OCI-LY7 (cell line): ENCODE data around the gene MUC3A. TPM values are rescaled to one million over a fixed set of nuclear protein-coding genes. Genes with fewer than 3 reads are reported as not detected.

Experiments used
- BruUV-seq: library from RNA; stranded (reverse); fragments of 400-500 nt; replicated peaks from 2 replicates; lab custom pipeline; 2021; lab: Mats Ljungman, UMichigan
- CTCF ChIA-PET: fragments of 300-600 bp; sonication (Branson Sonifier 250); formaldehyde crosslinking; loops from one replicate; lab custom pipeline; 2022; ENCODE audit warnings: antibody characterized with exemption; ENCODE audit not compliant: unreplicated experiment; lab: Charles Lee
- POLR2A ChIA-PET: fragments of 300-600 bp; sonication (Branson Sonifier 250); formaldehyde crosslinking; loops from one replicate; lab custom pipeline; 2022; ENCODE audit warnings: antibody characterized with exemption; lab: Charles Lee
- DNase-seq: peaks from one replicate; pipeline ENCODE4 v3.0.0-alpha.2; 2015; ENCODE audit warnings: low spot score
- H2AFZ ChIP-seq: fragments of 200-600 bp; sonication (generic), shearing (Covaris generic); 2 replicates; pipeline ENCODE4 v1.6.1; 2014; ENCODE audit warnings: mild to moderate bottlenecking, antibody characterized with exemption, low read length, moderate library complexity
- H3K27ac ChIP-seq: fragments of 200-600 bp; sonication (generic); 2 replicates; pipeline ENCODE4 v1.5.1; 2014; ENCODE audit warnings: mixed run types, low read depth, mild to moderate bottlenecking, moderate library complexity, low read length, inconsistent platforms; ENCODE audit not compliant: poor library complexity, severe bottlenecking
- H3K36me3 ChIP-seq: fragments of 200-600 bp; sonication (generic); 2 replicates; pipeline ENCODE4 v1.6.1; 2014; ENCODE audit warnings: mild to moderate bottlenecking, antibody characterized with exemption, low read length, moderate library complexity, mixed read lengths; ENCODE audit not compliant: insufficient read depth
- H3K4me1 ChIP-seq: fragments of 200-600 bp; sonication (generic); 2 replicates; pipeline ENCODE4 v1.5.1; 2014; ENCODE audit warnings: mild to moderate bottlenecking, low read length; ENCODE audit not compliant: insufficient read depth, poor library complexity, severe bottlenecking
- H3K4me2 ChIP-seq: fragments of 200-600 bp; sonication (generic); 2 replicates; pipeline ENCODE4 v1.6.1; 2014; ENCODE audit warnings: mild to moderate bottlenecking, low read length
- H3K4me3 ChIP-seq: fragments of 200-600 bp; sonication (generic); 2 replicates; pipeline ENCODE4 v1.5.1; 2014; ENCODE audit warnings: mild to moderate bottlenecking, low read depth, low read length; ENCODE audit not compliant: poor library complexity, severe bottlenecking
- H3K79me2 ChIP-seq: fragments of 200-600 bp; sonication (generic); 2 replicates; pipeline ENCODE4 v1.6.1; 2016; ENCODE audit warnings: low read depth, mild to moderate bottlenecking, low read length, moderate library complexity, mixed read lengths; ENCODE audit not compliant: insufficient read depth
- H3K9me2 ChIP-seq: fragments of 200-600 bp; sonication (generic); 2 replicates; pipeline ENCODE4 v1.6.1; 2016; ENCODE audit warnings: mild to moderate bottlenecking, low read length, mixed read lengths; ENCODE audit not compliant: insufficient read depth
- H3K9me3 ChIP-seq: fragments of 200-600 bp; sonication (generic); 2 replicates; pipeline ENCODE4 v1.6.1; 2014; ENCODE audit warnings: mild to moderate bottlenecking, mixed run types, low read length, mixed read lengths
- H4K20me1 ChIP-seq: fragments of 200-600 bp; sonication (generic); 2 replicates; pipeline ENCODE4 v1.6.1; 2014; ENCODE audit warnings: mild to moderate bottlenecking, antibody characterized with exemption, low read length, moderate library complexity, mixed read lengths; ENCODE audit not compliant: insufficient read depth
- EZH2phosphoT487 ChIP-seq: fragments of 200-600 bp; sonication (generic); IDR thresholded peaks from 2 replicates; pipeline ENCODE4 v1.6.1; 2018; ENCODE audit warnings: low read depth, borderline replicate concordance, mild to moderate bottlenecking, mixed run types, antibody characterized with exemption, low read length, moderate library complexity, mixed read lengths
- intact Hi-C: fragments of 100-400 bp; cut with micrococcal nuclease; formaldehyde crosslinking; loops from one replicate; pipeline ENCODE4 v1.10.0; 2022; ENCODE audit not compliant: unreplicated experiment
- total RNA-seq, 2 experiments: library from RNA; depleted of rRNA in 1 of 2; stranded (reverse); fragments of >200 nt in 1 of 2; shearing (Covaris generic) in 1 of 2; gene quantifications; 2 replicates each; pipeline ENCODE4 v1.2.3, GENCODE V29; 2014 to 2022
- TF ChIP-seq, protein P1 (sequence below): fragments of 200-600 bp; sonication (generic); conservative IDR thresholded peaks from 2 replicates; pipeline ENCODE4 v1.5.1; 2014; ENCODE audit warnings: mild to moderate bottlenecking, antibody characterized with exemption, low read length, moderate library complexity, mixed read lengths

MUC3A gene
- total RNA-seq, 2 experiments from 2014 or later, result not detected

DNA sequence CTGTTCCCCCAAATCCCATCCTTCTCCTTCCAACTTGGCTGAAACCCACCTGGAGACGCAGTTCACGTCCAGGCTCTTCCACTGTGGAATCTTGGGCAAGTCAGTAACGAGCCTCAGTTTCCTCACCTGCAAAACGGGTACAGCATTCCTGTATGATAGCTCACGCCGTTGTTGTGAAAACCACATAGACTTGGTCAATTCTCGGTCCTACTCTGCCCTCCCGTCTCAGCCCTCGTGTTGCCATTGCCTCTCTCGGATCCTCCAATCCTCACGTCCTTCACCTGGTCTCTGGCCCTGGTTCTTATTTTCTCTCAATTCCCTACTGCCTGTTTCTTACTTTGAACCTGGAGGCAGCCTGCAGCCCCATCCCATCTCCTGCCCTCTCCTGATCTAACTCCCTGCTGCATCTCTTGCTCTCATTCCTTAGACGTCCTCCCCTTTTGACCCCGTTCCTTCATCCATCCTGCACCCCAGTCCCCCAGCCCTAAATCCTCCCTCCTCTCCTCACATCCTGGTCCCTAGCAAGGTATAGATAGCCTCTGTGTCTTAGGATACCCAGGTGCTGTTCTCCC is 18.0 kb downstream of the MUC3A start:
- Histone ChIP-seq H3K27ac (no peak overlapping the region), H3K9me2 (no peaks in the 10 kb centered on the region), H3K4me1 (peaks cover 4% of the 10 kb centered on the region), H3K4me2 (no peak overlapping the region), H3K79me2 (no peaks in the 10 kb centered on the region), H4K20me1 (no peaks in the 10 kb centered on the region), H3K4me3 (no peak overlapping the region), H2AFZ (no peak overlapping the region), H3K36me3 (no peaks in the 10 kb centered on the region), H3K9me3 (no peaks in the 10 kb centered on the region)
- DNase-seq, result no peak
- no TSS peak for BruUV-seq
- intact Hi-C loops, result loop anchor here (5.0 kb wide), 1 partner anchor 90 kb away; no protein-coding TSS in a partner anchor
- POLR2A ChIA-PET, result no interaction called here
- CTCF ChIA-PET, result no interaction called here
- no peak for TF ChIP-seq EZH2phosphoT487
- TF ChIP-seq, protein P1, sequence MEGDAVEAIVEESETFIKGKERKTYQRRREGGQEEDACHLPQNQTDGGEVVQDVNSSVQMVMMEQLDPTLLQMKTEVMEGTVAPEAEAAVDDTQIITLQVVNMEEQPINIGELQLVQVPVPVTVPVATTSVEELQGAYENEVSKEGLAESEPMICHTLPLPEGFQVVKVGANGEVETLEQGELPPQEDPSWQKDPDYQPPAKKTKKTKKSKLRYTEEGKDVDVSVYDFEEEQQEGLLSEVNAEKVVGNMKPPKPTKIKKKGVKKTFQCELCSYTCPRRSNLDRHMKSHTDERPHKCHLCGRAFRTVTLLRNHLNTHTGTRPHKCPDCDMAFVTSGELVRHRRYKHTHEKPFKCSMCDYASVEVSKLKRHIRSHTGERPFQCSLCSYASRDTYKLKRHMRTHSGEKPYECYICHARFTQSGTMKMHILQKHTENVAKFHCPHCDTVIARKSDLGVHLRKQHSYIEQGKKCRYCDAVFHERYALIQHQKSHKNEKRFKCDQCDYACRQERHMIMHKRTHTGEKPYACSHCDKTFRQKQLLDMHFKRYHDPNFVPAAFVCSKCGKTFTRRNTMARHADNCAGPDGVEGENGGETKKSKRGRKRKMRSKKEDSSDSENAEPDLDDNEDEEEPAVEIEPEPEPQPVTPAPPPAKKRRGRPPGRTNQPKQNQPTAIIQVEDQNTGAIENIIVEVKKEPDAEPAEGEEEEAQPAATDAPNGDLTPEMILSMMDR, result no peak

DNA sequence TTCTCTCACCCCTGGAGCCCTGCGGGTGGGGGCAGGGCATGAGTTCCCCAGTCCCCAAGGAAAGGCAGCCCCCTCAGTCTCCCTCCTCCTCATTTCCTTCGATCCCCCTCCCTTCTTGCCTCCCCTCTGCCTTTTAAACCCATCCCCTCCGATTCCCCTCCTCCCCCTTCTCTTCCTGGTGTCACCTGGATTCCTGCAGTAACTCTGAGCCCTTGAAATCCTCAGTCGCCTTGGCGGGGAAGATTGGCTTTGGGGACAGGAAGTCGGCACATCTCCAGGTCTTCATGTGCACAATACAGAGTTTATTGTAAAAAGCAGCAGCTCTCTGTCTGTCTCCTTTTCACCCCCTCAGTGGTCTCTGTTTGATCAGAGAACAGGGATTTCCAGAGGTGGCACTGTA is 18.7 kb downstream of the MUC3A start:
- Histone ChIP-seq H3K9me3 (no peaks in the 10 kb centered on the region), H4K20me1 (no peaks in the 10 kb centered on the region), H3K36me3 (no peaks in the 10 kb centered on the region), H2AFZ (no peak overlapping the region), H3K9me2 (no peaks in the 10 kb centered on the region), H3K27ac (no peak overlapping the region), H3K79me2 (no peaks in the 10 kb centered on the region), H3K4me2 (no peak overlapping the region), H3K4me1 (peaks cover 4% of the 10 kb centered on the region), H3K4me3 (no peak overlapping the region)
- no peak for DNase-seq
- no TSS peak for BruUV-seq
- POLR2A ChIA-PET, result no interaction called here
- TF ChIP-seq, protein P1, result no peak
- no peak for TF ChIP-seq EZH2phosphoT487
- CTCF ChIA-PET, result no interaction called here
- intact Hi-C loops, result loop anchor here (5.0 kb wide), 1 partner anchor 89 kb away; no protein-coding TSS in a partner anchor

DNA sequence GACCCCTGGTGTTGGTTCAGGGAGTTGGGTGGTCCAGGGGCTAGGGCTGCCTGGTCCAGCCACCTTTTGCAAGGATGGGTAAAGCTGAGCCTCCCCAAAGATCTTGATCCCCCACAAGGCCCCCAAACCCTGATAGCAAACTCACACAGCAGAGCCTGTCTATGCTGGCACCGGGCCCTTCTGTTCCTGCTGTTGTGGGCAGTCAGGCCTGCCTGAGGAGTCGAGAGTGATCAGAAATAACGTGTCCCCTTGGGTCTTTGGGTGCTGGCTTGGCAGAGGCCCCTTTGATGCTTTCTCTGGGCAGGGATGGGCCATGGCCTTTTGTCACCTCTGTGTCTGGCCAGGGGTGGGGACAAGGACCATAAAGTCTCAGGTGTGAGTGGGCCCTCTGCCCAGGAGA is 19.3 kb downstream of the MUC3A start:
- ChIA-PET CTCF (no interaction called here), POLR2A (no interaction called here)
- no peak for TF ChIP-seq EZH2phosphoT487
- TF ChIP-seq, protein P1, result no peak
- no peaks in the 10 kb centered on the region for H3K9me3 ChIP-seq
- H3K79me2 ChIP-seq, result no peaks in the 10 kb centered on the region
- BruUV-seq, result no TSS peak
- peaks cover 4% of the 10 kb centered on the region for H3K4me1 ChIP-seq
- intact Hi-C loops, result loop anchor here (5.0 kb wide), 1 partner anchor 89 kb away; no protein-coding TSS in a partner anchor
- no peaks in the 10 kb centered on the region for H4K20me1 ChIP-seq
- no peak for DNase-seq
- no peak overlapping the region for H3K4me3 ChIP-seq
- H3K9me2 ChIP-seq, result no peaks in the 10 kb centered on the region
- H2AFZ ChIP-seq, result no peak overlapping the region
- no peak overlapping the region for H3K4me2 ChIP-seq
- H3K27ac ChIP-seq, result no peak overlapping the region
- no peaks in the 10 kb centered on the region for H3K36me3 ChIP-seq
